NB4 (cell line): ENCODE data around the gene SRPX2.

Experiments used
- DNase-seq: peaks from one replicate; pipeline ENCODE4 v3.0.0; 2010; ENCODE audit warnings: low read depth
- H3K4me3 ChIP-seq: one replicate; pipeline ENCODE4 v1.5.1; 2011; ENCODE audit warnings: mild to moderate bottlenecking, low read depth, low read length, moderate library complexity
- MYC ChIP-seq: IDR thresholded peaks from 2 replicates; pipeline ENCODE4 v1.6.1; 2011; ENCODE audit warnings: low read depth, low read length
- POLR2A ChIP-seq: IDR thresholded peaks from 2 replicates; pipeline ENCODE4 v1.6.1; 2011; ENCODE audit warnings: mild to moderate bottlenecking; ENCODE audit not compliant: insufficient read length; ENCODE audit errors: extremely low read depth
- TF ChIP-seq, protein P1 (sequence below): IDR thresholded peaks from 2 replicates; pipeline ENCODE4 v1.6.1; 2011; ENCODE audit warnings: low read depth, low read length
- TF ChIP-seq, protein P2 (sequence below): IDR thresholded peaks from one replicate; pipeline ENCODE4 v1.5.1; 2012; ENCODE audit warnings: low read depth, low read length

The SRPX2 gene

DNA sequence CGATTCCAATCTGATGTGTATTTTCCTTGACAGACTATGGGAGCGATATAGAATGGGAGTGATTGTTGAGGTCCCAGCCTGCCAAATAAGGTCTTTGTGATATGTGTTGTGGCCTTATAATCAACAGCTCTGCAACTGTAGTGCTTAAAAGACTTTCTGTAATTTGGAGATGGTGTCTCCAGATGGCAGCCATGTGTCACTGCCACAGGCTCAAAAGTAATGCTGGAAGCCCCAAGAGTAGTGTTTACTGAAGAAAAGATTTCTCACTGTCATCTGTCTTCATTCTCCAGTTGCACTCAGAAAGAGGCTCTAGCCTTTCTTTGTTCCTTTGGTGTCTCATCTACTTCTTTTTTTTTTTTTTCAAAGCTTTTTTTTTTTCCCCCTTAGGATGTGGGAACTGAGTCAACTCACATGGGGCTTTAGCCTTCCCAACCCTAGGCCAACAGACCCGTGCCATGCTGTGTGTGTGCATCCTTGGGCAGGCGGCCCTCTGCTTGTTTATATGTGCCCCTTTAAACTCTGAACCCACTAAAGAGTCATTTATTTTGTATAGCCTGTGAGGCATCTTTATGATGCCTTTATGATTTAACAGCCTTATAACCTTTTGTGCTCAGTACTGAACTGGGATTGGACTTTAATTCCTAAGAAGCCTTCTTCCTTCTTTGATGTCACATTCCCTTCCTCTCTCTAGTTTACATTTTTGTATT lies 15.6 kb downstream of the SRPX2 start:
- DNase-seq: no peak

DNA sequence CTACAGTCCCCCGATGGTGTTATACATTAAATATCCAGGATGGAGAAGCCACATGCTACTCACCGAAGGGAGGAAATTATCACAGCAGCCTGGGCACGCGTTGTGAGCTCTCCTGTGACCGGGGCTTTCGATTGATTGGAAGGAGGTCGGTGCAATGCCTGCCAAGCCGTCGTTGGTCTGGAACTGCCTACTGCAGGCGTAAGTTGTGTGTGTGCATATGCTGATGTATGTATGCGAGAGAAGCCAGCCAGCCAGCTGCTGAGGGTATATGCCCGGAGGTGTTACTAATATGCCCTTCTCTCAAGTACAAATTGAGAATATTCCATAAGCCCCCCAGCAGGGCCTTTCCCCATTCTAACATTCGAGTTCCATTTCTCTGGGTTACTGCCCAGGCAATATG lies 18.2 kb downstream of the SRPX2 start:
- TF ChIP-seq POLR2A (no peak), MYC (no peak)
- TF ChIP-seq, protein P1, sequence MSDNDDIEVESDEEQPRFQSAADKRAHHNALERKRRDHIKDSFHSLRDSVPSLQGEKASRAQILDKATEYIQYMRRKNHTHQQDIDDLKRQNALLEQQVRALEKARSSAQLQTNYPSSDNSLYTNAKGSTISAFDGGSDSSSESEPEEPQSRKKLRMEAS: no peak
- TF ChIP-seq, protein P2, sequence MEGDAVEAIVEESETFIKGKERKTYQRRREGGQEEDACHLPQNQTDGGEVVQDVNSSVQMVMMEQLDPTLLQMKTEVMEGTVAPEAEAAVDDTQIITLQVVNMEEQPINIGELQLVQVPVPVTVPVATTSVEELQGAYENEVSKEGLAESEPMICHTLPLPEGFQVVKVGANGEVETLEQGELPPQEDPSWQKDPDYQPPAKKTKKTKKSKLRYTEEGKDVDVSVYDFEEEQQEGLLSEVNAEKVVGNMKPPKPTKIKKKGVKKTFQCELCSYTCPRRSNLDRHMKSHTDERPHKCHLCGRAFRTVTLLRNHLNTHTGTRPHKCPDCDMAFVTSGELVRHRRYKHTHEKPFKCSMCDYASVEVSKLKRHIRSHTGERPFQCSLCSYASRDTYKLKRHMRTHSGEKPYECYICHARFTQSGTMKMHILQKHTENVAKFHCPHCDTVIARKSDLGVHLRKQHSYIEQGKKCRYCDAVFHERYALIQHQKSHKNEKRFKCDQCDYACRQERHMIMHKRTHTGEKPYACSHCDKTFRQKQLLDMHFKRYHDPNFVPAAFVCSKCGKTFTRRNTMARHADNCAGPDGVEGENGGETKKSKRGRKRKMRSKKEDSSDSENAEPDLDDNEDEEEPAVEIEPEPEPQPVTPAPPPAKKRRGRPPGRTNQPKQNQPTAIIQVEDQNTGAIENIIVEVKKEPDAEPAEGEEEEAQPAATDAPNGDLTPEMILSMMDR: no peak
- no peak overlapping the region for H3K4me3 ChIP-seq
- no peak for DNase-seq

More for the DNA sequence above, 15.6 kb downstream of the SRPX2 start:
- H3K4me3 ChIP-seq: no peak overlapping the region
- TF ChIP-seq MYC (no peak), POLR2A (no peak)
- TF ChIP-seq, protein P1: no peak
- TF ChIP-seq, protein P2: no peak

DNA sequence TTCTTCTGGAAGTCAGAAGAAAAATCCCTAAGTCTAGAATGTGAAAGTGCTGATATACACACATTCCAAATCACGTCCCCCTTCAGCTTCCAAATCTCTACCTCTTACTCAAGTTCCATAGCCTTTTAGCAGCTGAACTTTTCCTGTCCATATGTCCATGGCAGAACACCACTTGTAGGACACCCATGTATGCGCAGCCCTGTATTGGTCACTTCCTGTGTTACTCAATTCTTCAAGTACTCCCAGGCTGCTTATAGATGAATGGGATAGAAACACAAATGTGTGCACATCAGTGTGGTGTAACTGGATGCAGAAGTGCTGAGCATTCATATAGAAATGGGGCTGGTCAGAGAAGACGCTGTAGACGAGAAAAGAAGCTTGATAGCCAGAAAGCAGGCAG lies 18.8 kb downstream of the SRPX2 start:
- DNase-seq: peak; percentile 16
- TF ChIP-seq POLR2A (no peak), MYC (no peak)
- H3K4me3 ChIP-seq: no peak overlapping the region

DNA sequence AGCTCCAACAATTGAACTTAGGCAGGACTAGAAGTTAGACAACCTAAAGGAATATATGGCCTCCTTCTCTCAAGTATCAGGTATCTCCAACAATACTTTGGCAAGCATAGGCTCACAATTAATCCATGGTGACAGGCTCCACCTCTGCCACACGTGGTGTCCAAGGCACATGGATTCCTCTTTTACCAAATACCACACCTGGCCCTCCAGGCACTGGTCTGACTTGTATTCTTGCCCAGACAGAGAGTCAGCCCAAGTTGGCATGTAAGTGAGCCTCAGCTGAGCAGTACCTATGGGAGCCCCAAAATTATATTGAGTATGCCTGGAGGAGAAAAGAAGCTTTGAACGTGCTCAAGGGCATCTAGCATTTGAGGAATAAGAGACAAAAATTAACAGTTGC lies 19.6 kb downstream of the SRPX2 start:
- H3K4me3 ChIP-seq: no peak overlapping the region
- TF ChIP-seq MYC: no peak
- TF ChIP-seq, protein P2: no peak
- TF ChIP-seq, protein P1: no peak
- TF ChIP-seq POLR2A: no peak
- no peak for DNase-seq

DNA sequence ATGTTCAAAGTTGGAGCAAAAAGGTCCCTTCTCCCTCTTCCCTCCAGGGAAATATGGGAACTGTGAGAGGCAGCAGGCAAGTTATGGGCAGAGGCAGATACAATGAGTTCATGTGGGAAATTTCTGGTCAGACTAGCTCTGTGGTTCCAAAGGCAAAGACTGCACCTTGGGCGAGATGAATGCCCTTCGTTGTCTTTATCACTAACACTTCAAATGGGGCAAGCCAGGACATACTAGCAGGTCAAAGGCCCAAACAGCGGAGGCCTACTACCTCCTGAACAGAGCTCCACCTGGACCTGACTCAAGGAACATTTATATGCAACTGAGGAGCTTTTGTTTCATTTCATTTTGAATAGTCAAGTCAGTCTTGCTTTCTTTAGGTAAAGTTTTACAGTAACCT lies 29.0 kb downstream of the SRPX2 start:
- no peak for DNase-seq
- no peak for TF ChIP-seq POLR2A
- no peak for TF ChIP-seq MYC
- TF ChIP-seq, protein P1: no peak
- TF ChIP-seq, protein P2: no peak

DNA sequence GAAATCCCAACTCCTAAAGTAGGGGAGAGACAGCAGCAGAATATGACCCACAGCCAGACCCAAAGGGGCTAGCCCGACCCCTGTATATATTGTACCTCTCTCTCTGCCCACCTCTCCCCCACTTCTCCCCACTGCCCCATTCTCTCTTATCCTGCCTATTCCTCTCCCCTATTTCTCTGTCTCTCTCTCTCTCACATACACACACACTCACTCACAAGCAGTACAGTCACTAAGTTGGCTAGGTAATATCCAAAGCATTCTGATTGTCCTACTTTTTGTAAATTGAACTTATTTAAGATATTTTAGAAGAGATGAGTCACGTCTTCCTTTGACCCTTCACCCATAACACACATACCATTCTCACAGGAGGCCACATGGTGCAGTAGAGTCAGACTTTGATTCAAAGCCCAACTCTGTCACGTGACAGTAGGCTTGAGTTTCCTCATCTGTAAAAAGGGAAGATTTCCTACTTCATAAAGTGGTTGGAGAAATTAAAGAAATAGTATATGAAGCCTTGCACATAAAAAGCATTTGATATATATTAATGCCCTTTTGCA lies 29.5 kb downstream of the SRPX2 start:
- no peak overlapping the region for H3K4me3 ChIP-seq
- DNase-seq: no peak
- TF ChIP-seq, protein P2: no peak
- no peak for TF ChIP-seq MYC
- TF ChIP-seq, protein P1: no peak
- TF ChIP-seq POLR2A: no peak

More for the DNA sequence above, 29.0 kb downstream of the SRPX2 start:
- no peak overlapping the region for H3K4me3 ChIP-seq
